ENCODE data around the gene DPY19L1. TPM values are rescaled to one million over a fixed set of nuclear protein-coding genes. Genes with fewer than 3 reads are reported as not detected.
"Not testable (repeated sequence)": the region's sequence is repeated elsewhere in the genome, so short reads cannot be mapped to it uniquely, and the experiment has no call there.

DPY19L1 gene
- total RNA-seq, 1 experiment from 2014 or later: 46.8 TPM

DNA sequence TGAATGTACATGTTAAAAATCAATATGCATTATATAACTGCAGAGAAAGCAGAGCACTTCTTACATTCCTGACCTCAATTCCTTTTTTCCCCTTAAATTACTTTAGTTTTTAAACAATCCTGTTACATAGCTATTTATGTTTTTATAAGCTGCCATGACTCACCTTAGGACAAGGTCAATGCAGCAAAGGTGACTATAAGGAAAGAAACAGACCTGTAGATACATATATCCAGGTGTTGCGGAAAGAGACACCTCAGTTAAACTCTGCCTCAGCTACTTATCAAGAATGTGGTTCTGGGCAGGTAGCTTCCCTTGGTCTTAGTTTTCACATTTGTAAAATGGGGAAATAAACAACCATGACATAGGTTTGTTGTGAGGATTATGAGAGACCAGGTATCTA is 105.5 kb downstream of the DPY19L1 start:
- Histone ChIP-seq H3K36me3 (ENCODE audit: insufficient read depth, low read length, poor library complexity, severe bottlenecking) (no peaks in the 10 kb centered on the region), H3K4me3 (ENCODE audit: low read depth, low read length, poor library complexity, severe bottlenecking) (no peak overlapping the region), H3K27me3 (replicated peaks; ENCODE audit: insufficient read depth, low read depth, low read length, poor library complexity) (no peaks in the 10 kb centered on the region), H3K9me3 (ENCODE audit: low read depth, low read length, poor library complexity, severe bottlenecking) (no peaks in the 10 kb centered on the region), H3K4me1 (ENCODE audit: insufficient read depth, low read length, poor library complexity, severe bottlenecking) (no peaks in the 10 kb centered on the region), H3K27ac (ENCODE audit: low read depth, low read length, poor library complexity, severe bottlenecking) (no peak overlapping the region)
- intact Hi-C loops (cut with micrococcal nuclease; ENCODE audit: unreplicated experiment): no loop called here
- no TSS peak for BruUV-seq (replicated peaks)
- CTCF ChIA-PET: no interaction called here
- DNase-seq (ENCODE audit: low spot score): no peak
- POLR2A ChIA-PET (ENCODE audit: low non-redundant PET): no interaction called here
- TF ChIP-seq, protein P1, sequence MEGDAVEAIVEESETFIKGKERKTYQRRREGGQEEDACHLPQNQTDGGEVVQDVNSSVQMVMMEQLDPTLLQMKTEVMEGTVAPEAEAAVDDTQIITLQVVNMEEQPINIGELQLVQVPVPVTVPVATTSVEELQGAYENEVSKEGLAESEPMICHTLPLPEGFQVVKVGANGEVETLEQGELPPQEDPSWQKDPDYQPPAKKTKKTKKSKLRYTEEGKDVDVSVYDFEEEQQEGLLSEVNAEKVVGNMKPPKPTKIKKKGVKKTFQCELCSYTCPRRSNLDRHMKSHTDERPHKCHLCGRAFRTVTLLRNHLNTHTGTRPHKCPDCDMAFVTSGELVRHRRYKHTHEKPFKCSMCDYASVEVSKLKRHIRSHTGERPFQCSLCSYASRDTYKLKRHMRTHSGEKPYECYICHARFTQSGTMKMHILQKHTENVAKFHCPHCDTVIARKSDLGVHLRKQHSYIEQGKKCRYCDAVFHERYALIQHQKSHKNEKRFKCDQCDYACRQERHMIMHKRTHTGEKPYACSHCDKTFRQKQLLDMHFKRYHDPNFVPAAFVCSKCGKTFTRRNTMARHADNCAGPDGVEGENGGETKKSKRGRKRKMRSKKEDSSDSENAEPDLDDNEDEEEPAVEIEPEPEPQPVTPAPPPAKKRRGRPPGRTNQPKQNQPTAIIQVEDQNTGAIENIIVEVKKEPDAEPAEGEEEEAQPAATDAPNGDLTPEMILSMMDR (conservative IDR thresholded peaks at IDR 0.05; ENCODE audit: low read depth, low read length): no peak
- no peak for TF ChIP-seq EZH2 (IDR thresholded peaks at IDR 0.05; ENCODE audit: borderline replicate concordance, low read depth, low read length, poor library complexity, severe bottlenecking)

DNA sequence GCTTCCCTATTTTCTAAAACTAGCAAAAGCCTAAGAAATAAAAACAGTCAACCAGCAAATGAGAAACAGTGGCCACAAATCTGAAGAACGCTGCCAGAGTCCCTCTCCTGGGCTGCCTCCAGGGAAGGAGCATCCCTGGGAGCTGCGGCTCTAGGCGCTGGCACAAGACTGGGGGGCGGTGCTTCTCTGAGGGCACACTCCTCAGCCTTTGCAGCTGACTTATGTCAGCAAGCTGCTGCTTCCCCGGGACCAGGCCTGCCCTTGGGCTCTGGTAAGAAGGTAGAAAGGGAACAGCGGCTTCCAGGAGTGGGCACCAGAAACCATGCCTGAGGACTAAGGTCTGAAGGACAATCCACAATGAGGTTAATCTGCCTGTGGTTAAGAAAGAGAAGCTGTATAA is 107.5 kb downstream of the DPY19L1 start:
- CTCF ChIA-PET; POLR2A ChIA-PET (ENCODE audit: low non-redundant PET); intact Hi-C loops (cut with micrococcal nuclease; ENCODE audit: unreplicated experiment): not testable (repeated sequence)

GRCh38 chr7:34928560-34928959 is 108.7 kb downstream of the DPY19L1 start:
- Histone ChIP-seq H3K27ac (ENCODE audit: low read depth, low read length, poor library complexity, severe bottlenecking) (no peak overlapping the region), H3K36me3 (ENCODE audit: insufficient read depth, low read length, poor library complexity, severe bottlenecking) (no peaks in the 10 kb centered on the region), H3K4me1 (ENCODE audit: insufficient read depth, low read length, poor library complexity, severe bottlenecking) (no peaks in the 10 kb centered on the region), H3K9me3 (ENCODE audit: low read depth, low read length, poor library complexity, severe bottlenecking) (no peaks in the 10 kb centered on the region), H3K4me3 (ENCODE audit: low read depth, low read length, poor library complexity, severe bottlenecking) (no peak overlapping the region), H3K27me3 (replicated peaks; ENCODE audit: insufficient read depth, low read depth, low read length, poor library complexity) (no peaks in the 10 kb centered on the region)
- CTCF ChIA-PET: interaction anchor here (1.0 kb wide), 1 partner anchor 105 kb away, joined by 8 read pairs; no protein-coding TSS in a partner anchor
- no peak for TF ChIP-seq EZH2 (IDR thresholded peaks at IDR 0.05; ENCODE audit: borderline replicate concordance, low read depth, low read length, poor library complexity, severe bottlenecking)
- TF ChIP-seq, protein P1 (conservative IDR thresholded peaks at IDR 0.05; ENCODE audit: low read depth, low read length): no peak
- BruUV-seq (replicated peaks): no TSS peak
- POLR2A ChIA-PET (ENCODE audit: low non-redundant PET): no interaction called here
- no peak for DNase-seq (ENCODE audit: low spot score)
- intact Hi-C loops (cut with micrococcal nuclease; ENCODE audit: unreplicated experiment): loop anchor here (1.0 kb wide), 1 partner anchor 105 kb away; no protein-coding TSS in a partner anchor

More for the DNA sequence above, 107.5 kb downstream of the DPY19L1 start:
- not testable (repeated sequence) for H3K36me3 ChIP-seq (ENCODE audit: insufficient read depth, low read length, poor library complexity, severe bottlenecking); DNase-seq (ENCODE audit: low spot score); H3K27ac ChIP-seq (ENCODE audit: low read depth, low read length, poor library complexity, severe bottlenecking); H3K27me3 ChIP-seq (replicated peaks; ENCODE audit: insufficient read depth, low read depth, low read length, poor library complexity); H3K4me1 ChIP-seq (ENCODE audit: insufficient read depth, low read length, poor library complexity, severe bottlenecking); H3K4me3 ChIP-seq (ENCODE audit: low read depth, low read length, poor library complexity, severe bottlenecking); BruUV-seq (replicated peaks); H3K9me3 ChIP-seq (ENCODE audit: low read depth, low read length, poor library complexity, severe bottlenecking)

DNA sequence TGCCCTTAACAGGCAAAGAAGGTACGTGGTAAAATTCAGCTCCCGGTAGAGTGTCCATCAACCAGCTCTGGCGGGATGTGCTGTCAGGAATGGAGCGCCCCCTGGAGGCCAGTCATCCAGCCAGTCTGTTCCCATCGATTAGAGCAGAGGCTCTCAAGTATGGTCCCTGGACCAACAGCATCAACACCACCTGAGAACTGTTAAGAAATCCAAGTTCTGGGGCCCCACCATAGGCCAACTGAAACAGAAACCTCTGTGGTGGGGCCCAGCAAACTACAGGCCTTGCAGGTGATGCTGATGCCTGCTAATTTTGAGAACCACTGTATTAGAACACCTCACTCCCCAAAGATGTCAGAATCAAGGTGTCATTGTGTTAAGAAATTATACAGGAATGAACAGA is 109.2 kb downstream of the DPY19L1 start:
- Histone ChIP-seq H3K4me3 (ENCODE audit: low read depth, low read length, poor library complexity, severe bottlenecking) (no peak overlapping the region), H3K36me3 (ENCODE audit: insufficient read depth, low read length, poor library complexity, severe bottlenecking) (no peaks in the 10 kb centered on the region), H3K27ac (ENCODE audit: low read depth, low read length, poor library complexity, severe bottlenecking) (no peak overlapping the region), H3K27me3 (replicated peaks; ENCODE audit: insufficient read depth, low read depth, low read length, poor library complexity) (no peaks in the 10 kb centered on the region), H3K4me1 (ENCODE audit: insufficient read depth, low read length, poor library complexity, severe bottlenecking) (no peaks in the 10 kb centered on the region), H3K9me3 (ENCODE audit: low read depth, low read length, poor library complexity, severe bottlenecking) (no peaks in the 10 kb centered on the region)
- TF ChIP-seq EZH2 (IDR thresholded peaks at IDR 0.05; ENCODE audit: borderline replicate concordance, low read depth, low read length, poor library complexity, severe bottlenecking): no peak
- TF ChIP-seq, protein P1 (conservative IDR thresholded peaks at IDR 0.05; ENCODE audit: low read depth, low read length): peak; percentile 83
- intact Hi-C loops (cut with micrococcal nuclease; ENCODE audit: unreplicated experiment): loop anchor here (1.0 kb wide), 1 partner anchor 105 kb away; no protein-coding TSS in a partner anchor
- CTCF ChIA-PET: interaction anchor here (0.9 to 1.0 kb wide), 2 partner anchors 104 to 529 kb away, joined by 3 to 8 read pairs; no protein-coding TSS in a partner anchor
- POLR2A ChIA-PET (ENCODE audit: low non-redundant PET): no interaction called here
- DNase-seq (ENCODE audit: low spot score): peak; percentile 67
- BruUV-seq (replicated peaks): no TSS peak

DNA sequence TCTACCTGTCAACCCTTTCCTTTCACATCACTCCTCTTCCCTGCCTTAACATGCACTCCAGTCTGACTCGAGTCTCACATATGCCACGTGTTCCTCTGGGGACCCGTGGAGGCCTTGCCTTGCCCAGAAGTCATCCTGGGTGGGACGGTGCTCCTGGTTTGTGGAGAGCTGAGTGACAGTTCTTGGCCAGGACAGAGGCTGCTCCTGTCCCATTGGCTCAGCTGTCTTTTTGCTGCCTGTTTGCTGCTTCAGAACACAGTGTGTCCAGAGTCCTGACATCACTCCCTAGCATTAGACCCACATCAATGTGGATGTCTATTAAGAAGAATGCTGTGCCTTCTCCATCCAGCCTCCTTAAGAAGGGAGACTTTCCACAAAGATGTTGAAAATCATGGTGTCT is 116.8 kb downstream of the DPY19L1 start:
- BruUV-seq (replicated peaks); DNase-seq (ENCODE audit: low spot score); H3K4me1 ChIP-seq (ENCODE audit: insufficient read depth, low read length, poor library complexity, severe bottlenecking); intact Hi-C loops (cut with micrococcal nuclease; ENCODE audit: unreplicated experiment); CTCF ChIA-PET; H3K36me3 ChIP-seq (ENCODE audit: insufficient read depth, low read length, poor library complexity, severe bottlenecking); POLR2A ChIA-PET (ENCODE audit: low non-redundant PET); H3K4me3 ChIP-seq (ENCODE audit: low read depth, low read length, poor library complexity, severe bottlenecking); H3K27me3 ChIP-seq (replicated peaks; ENCODE audit: insufficient read depth, low read depth, low read length, poor library complexity); H3K27ac ChIP-seq (ENCODE audit: low read depth, low read length, poor library complexity, severe bottlenecking); H3K9me3 ChIP-seq (ENCODE audit: low read depth, low read length, poor library complexity, severe bottlenecking): not testable (repeated sequence)

Data from A673 (cell line).